ENCODE measurements around the gene IFT27.

The IFT27 gene, protein sequence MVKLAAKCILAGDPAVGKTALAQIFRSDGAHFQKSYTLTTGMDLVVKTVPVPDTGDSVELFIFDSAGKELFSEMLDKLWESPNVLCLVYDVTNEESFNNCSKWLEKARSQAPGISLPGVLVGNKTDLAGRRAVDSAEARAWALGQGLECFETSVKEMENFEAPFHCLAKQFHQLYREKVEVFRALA

DNA sequence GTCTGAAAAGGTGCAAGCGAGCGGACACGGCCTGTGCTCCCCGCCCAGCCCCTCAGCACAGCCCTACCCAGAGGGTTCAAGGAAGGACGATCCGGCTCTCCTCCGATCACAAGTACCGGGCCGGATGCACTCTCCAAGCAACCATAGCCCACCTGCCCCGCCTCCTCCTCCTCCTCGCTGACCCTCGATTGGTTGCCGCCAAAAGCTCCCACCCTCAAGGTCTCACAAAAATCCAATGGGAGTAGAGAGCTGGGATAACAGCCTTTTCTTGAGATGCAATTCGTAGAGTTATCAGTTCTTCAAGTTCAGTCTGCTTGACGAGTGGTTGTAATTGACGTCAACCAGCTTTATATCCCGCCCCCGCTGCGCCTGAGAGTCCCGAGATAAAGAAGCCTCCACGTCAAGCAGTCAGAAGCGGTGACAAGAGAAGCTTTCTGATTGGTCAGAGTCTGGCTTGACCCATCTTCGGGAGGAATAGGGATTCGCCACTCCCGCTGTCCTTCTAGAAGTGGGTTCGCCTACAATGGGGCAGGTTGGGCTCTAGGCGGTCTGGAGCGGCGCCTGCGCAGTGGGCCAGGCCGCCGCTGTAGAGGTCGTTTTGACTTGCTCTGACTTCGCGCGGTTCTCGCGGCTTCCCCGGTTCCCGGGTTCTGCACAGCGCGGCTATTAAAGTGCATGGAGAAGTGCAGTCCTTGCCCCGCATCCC, at the start of gene IFT27:
TSS of gene IFT27 (minus strand) at position 156 of the 706 bp plus-strand sequence. CDS start 412 bp downstream, outside the sequence.
- DNase-seq, result peak; percentile 100

DNA sequence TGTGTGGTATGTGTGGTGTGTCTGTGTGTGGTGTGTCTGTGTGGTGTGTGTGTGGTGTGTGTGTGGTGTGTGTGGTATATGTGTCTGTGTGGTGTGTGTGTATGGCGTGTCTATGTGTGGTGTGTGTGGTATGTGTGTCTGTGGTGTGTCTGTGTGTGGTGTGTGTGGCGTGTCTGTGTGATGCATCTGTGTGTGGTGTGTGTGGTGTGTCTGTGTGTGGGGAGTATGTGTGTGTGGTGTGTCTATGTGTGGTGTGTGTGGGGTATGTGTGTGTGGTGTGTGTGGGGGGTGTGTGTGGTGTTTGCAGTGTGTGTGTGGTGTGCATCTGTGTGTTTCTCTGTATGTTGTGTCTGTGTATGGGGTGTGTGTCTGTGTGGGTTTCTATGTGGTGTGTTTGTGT, 48.7 kb upstream of the IFT27 start:
- DNase-seq, result no peak

DNA sequence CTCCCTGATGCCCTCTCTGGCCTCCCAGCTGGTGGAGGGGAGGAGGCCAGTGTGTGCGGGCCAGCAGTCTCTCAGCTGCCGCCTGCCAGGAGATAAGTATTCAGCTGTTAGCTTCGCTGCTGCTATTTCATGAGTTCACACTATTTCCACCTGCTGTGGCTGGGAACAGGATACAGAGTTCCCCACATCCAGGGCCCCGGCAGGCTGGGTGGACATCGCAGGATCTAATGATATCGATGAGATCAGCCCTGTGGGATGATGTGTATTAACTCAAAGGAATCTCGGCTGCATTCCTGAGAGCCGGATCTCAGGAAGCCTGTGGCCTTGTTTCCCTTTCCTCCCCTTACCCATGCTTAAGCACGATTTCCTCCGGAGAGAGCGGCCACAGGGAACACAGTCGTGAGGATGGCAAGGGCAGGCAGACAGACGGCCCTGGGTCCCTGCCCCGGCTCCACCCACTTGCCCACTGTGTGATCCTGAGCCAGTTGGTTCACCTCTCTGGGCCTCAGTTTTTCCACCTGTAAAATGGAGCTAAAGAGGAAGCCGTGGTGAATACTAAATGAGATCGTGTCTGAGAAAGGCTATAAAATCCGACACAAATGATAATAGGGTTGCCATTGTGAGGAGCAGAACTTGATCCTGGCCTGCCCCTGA, 47.4 kb upstream of the IFT27 start:
- peak; percentile 31 for DNase-seq

DNA sequence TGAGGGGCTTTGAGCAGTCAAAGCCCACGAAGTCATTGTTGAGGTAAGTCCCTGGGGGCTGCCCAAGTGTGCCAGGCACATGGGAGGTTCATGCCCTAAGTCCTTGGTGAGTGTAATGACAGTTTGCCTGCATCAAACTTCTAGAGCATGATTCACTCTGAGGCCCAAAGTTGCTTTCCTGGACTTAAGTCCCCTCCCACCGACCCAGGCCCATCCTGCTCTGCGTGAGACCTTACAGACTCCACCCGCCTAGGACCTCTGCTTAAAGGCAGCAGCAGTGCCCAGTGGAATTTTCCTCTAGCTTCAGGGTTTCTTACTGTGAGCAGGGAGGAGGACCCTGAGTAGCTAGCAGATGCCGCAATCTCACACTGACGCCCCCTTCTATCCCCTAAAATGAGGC, 46.7 kb upstream of the IFT27 start:
- DNase-seq, result no peak

DNA sequence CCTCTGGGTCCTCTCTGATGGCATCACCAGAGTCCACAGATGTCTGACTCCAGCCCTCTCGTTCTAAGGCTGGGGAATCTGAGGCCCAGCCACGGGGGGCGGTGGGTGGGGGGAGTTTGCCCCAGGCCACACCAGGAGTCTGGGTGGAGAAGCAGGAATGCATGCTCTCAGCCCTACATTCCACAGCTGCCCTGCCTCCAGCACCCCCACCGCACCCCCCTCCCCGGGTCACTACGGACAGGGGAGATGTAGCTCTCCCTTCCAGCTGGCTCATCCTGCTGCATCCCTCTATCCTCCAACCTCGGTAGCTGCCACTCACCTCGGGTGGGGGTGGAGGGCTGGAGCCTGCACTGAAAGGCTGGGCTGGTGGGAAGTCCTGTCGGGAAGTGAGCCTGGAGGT, 43.2 kb upstream of the IFT27 start:
- no peak for DNase-seq

DNA sequence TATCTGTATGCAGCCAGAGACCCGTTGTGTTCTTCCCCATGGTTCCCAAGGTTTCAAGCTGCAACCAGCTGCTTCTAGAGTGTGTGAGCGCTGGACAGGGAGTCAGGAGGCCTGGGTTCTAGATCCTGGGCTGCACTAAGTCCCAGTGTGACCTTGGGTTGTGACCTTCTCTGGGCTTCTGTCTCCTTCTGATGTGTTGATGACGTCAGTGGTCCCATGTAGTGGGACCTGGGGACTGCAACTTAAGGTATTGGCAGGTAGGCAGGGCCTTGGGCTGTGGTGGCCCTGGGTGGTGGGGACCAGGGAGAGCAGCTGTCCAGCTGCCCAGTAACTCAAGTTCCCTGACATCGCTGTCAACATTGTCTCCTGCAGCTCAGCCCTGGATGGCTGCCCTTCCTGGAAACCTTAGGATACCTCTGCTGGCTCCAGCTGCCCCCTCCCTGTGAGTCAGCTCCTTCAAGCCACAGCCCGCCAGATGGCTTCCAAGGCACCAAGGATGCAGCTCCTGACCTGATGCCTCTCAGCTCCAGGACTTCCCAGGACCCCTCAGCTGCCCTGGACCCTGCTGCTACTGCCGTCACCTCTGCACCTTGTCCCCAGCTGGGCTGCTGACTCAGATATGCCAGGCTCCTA, 42.2 kb upstream of the IFT27 start:
- no peak for DNase-seq

DNA sequence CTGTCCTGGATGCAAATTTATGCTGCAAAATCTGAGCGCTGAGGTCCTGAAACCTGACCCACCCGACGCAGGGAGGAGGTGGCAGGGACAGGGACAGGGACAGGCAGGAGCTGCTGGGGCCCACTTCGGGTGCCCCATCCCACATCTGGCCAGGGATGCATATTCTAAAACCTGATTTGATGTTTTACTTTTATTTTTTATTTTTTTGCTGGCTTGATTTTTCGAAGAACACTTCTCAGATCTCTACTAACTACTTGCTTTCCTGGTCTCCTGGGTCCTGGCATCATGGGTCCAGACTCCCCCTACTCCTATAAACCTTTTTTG, 41.6 kb upstream of the IFT27 start:
- no peak for DNase-seq

DNA sequence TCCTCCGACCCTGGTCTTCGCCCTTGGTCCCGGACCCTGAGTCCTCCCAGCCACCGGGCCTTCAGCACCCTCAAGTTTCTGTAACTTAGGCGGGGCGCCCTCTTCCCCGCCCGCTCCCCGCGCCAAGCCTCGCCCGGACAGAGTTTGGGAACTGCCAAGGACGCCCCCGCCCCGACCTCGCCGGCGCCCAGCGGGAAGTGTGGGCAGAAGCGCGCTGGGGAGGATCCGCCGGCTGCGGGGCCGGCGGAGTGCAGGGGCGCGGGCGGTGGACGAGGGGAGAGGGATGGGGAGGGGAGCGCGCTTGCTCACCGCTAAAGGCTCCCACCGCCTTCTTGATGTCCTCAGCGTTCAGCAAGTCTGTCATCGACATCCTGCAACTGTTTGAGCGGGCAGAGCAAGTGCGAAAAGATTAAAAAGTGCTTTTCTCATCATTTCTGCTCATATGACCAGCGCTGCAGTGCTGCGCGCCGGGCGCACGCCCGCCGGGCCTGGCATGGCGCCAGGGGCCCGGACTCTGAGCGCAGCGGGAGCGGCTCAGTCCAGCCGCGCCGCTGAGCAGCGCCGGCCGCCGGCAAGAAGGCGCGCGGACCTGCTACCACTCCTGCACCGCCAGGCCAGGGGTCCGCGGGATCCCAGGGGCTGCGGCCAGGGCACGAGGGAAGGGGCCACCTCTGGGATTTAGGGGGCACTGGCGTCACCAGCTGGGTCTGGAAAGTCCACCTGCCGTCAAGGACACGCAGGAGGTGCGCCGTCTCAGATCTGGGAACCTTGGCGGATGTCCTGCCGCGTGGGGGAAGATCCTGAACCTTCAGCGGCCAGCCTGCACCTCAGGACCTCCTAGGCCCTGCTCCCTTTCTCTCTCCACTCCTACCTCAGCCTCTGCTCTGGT, 41.0 kb upstream of the IFT27 start, which contains the start of gene PVALB:
TSS of gene PVALB (minus strand) at position 400 of the 889 bp plus-strand sequence. CDS start at position 370, 30 bp downstream.
- no peak for DNase-seq

DNA sequence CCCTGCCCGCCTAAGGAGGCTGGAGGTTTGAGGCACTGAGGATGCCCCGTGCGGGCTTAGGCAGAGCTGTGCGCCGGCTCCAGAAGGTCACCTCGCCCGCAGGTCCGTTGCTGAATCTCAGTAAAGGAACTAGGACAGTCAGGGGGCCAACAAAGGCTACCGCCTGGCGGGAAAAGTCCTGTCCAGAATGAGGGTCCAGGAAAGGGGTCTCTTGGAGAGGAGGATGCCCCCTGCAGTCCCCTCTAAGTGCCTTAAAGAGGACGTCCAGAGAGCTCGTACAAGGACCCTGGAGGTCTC, 40.4 kb upstream of the IFT27 start:
- no peak for DNase-seq

DNA sequence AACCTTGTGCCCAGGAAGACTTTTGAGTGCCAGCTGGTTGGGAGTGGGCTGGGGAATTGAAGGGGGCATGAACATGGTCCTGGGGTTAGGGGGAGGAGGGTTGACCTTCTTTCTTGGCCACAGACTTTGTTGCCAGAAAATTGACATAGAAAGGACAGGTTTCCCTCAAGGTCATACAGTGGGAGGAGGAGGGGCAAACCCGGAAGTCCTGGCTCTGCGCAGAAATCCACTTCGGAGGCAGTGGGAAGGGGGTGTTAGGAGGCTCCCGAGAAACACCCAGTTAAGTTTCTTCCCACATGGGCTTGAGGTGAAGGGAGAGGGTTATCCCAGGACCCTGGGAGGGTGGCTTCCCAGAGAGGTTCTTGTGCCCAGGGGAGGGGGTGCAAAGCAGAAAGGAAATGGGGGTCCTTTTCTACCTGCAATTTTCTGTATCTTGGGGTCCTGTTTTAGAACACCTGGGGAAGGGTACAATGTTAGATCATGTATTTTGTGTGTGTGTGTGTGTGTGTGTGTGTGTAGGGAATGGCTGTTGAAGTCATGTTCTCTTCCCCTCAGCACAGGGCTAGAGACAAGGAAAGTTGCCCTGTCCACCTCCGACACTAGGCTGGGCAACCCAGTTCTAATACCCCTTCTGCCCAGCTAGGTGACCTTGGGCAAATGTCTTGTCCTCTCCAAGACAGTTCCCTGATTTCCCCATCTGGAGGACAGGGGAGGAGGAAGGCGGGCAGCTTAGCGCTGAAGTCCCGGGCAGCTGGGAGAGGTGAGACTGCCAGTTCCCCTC, 39.8 kb upstream of the IFT27 start:
- no peak for DNase-seq

DNA sequence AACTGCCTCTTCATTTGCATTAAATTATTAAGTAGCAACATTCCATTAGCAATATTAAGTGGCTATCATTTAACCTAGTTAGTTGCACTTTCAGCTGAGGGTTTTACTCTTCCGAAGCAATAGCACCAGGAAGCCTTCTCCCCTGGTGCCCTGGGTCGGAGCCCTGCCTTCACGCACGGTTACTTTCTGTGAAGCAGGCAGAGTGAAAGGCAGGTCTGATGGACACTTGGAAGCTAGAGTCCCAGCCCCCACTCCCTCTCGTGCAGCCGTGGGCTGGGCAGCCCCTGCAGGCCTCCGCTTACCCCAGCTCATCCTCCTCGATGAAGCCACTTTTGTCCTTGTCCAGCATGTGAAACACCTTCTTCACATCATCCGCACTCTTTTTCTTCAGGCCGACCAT, 38.9 kb upstream of the IFT27 start:
- DNase-seq, result no peak

DNA sequence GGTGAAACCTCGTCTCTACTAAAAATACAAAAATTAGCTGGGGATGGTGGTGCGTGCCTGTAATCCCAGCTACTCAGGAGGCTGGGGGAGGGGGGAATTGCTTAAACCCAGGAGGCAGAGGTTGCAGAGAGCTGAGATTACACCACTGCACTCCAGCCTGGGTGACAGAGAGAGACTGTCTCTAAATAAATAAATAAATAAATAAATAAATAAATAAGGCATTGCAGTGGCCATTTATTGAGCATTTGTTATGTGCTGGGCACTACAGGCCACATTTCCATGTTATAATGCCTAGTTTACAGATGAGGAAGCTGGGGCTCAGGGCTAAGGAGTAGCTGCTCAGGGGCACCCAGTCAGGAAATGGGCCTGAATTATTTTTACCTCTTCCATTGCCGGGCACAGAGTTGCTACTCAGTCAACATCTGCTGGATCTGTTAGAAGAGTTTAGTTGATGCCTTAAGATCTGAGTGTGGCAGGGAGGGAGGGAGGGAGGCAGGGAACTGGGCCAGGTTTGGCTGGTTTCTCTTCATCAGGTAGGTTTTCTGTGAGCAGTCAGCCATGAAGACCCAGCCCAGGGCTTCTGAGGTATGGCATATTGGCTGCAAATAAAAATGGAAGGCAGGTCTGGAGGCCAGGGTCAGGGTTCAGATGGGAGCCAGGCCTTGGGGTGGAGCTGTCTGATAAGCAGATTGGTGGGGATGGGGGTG, 35.3 kb upstream of the IFT27 start:
- no peak for DNase-seq

DNA sequence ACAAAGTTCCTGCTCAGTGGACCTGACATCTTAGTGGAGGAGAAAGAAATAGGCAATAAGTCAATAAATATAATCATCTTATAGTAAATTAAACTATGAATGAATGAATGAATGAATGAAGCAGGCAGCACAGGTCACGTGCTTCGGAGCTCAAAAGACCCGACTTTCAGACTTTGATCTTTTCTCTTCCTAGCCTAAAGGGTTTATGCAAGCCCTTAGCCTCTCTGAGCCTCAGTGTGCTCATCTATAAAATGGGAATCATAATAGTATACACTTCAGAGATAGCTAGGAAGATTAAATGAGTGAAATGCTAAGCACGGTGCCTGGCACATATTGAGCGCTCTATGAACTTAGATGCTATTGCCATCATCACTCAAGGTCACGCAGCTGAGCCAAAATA, 33.4 kb upstream of the IFT27 start:
- DNase-seq, result no peak

DNA sequence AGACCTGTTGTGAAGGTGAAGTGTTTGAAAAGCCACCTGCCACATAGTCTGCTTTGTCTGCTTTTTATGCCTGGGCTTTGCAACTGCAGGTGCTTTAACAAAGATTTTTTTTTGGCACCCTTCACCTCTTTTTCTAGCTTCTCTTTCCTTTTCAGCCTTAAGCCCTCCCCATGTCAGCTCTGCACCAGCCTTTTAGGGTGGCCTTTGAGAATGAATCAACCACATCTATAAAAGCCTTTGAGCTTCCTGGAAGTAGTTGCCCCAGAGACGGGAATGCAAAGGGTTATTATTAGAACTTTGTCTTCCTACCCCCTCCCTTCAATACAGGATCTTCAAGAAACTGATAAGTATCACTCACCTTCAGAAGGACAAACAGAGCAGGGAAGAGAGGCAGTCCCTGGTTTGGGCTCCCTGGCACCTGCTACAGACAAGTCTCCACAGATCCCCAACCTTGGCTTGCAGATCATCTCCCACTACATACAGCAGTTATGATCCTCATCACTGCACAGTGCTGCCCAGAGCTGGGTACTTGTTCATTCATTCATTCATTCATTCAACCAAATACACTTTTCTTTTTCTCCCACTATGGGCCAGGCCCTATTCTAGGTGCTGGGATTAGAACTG, 32.9 kb upstream of the IFT27 start:
- DNase-seq, result no peak

DNA sequence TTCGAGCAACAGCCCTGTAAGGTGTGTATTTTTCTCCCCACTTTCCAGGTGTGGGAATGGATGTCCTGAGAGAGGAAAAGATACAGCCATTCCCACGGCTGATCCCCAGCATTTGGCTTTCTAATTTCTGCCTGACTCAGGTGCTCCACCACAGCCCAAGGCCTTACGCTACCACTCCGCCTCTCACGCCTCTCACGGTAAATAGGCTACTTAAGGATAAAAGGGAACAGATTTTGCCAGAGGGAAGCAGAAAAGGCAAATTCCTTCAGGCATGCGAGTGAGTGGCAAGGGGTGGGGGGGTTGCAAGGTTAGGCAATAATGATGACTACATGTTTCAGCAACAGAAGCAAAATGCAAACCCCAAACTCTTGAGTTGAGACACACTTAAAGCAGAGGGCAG, 31.7 kb upstream of the IFT27 start:
- no peak for DNase-seq

DNA sequence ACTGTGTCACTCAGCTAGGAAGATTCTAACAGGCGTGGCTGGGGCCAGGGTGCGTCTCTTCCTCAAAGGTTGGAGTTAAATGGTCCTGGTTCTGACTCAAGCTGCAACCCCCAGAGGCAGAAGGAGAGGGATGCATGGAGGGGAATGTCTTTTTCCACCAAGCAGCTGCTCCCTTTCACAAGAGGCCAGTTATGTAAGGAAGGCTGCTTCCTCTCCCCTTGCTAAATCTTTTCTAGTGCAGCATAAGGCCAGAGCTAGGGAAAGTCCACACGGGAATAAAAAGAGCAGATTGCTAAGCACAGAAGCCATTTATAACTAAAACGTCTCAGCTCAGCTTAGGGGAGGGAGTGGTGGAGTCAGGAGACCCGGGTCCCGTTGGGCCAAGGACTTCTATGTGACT, 30.9 kb upstream of the IFT27 start:
- DNase-seq, result no peak

DNA sequence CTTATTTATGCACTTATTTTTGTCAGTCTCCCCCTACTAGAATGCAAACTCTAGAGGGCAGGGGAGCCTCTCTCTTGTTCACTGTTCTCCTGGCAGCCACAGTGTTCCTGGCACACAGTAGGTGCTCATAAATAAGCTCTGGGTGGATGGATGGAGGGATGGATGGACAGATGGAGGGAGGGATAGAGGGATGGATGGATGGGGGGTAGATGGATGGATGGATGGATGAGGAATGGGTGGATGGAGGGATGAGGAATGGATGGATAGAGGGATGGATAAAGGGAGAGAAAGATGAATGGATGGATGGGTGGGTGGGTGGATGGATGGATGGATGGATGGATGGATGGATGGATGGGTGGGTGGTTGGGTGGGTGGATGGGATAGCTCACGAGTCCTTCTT, 27.4 kb upstream of the IFT27 start:
- DNase-seq, result no peak

DNA sequence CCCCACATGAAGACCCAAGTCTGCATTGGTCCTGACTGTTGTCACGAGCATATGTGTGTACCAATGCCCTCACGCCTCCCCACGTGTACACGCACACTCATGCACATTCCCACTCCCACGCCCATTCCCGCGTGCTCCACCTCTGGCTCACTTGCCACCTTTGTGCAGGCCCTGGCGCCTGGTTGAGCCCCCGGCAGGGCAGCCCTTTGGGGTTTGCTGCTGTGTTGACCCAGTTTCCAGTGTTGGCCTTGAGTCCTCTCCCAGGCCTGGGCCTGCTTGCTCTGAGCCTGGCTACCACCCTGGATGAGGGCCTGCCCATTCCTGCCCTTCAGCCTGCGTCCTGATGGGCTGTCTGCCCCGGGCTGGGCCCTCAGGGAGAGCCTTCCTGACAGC, 22.8 kb upstream of the IFT27 start:
- DNase-seq, result no peak

DNA sequence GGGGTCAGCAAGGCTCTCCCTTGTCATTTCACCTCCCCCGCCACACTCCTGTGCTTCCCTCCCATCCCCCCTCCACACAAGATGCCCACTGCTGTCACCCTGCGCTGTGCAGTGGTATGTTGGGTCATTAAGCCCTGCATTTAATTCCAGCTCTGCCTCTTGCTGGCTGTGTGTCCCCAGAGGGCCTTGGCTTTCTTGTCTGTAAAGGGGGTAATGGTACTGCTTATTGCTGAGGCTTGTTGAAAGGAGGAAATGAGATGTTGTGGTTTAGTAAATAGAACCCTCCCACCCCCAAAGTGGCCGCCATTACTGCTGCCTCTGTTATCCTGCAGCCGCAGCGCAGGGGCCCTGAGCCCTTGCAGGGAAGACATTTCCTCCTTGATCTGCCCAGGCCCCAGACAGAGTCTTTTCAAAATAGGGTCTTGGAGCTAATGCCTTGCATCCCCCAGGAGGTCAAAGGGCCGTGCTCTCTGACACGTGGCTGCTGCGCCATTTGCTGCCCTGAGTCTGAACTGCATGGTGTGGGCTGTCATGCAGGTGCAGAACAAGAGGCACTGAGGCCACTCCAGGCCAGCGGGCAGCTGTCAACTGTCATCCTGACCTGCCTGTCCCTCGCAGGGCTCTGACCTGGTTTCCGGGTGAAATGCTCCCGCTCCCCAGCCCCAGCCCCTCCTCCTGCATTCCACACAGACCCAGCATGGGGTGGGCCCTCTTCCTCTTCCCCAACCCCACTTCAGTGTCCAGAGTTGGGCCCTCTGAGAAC, 22.2 kb upstream of the IFT27 start:
- no peak for DNase-seq

DNA sequence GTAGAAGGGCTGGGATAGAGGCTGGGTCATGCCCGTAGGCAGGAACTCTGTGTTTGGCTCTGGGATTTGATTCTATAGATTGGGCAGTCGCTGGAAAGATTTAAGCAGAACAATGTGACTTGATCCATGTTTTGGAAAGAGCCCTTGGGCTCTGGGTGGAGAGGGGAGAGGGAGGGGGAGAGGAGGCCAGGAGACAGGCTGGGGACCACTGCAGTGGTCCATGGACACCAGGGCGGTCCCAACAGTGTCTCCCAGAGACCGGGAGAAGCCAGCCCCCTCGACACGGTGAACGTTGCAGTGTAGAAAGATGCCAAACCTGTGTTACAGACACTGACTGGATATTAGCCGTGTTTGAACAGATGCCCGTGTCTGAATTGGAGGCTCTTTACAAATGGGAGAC, 21.5 kb upstream of the IFT27 start:
- no peak for DNase-seq

Data from fibroblast of upper back skin (primary cell).